Parathyroid adenoma (tissue), 2 donors: ENCODE data around the gene RPS6KA5.
"Not testable (repeated sequence)": the region's sequence is repeated elsewhere in the genome, so short reads cannot be mapped to it uniquely, and the experiment has no call there.

Experiments
- H2AFZ ChIP-seq: fragments of 300-600 bp; sonication (generic); one replicate; pipeline ENCODE4 v1.7.0; 2017; ENCODE audit warnings: antibody characterized with exemption, mild to moderate bottlenecking
- H3K27ac ChIP-seq: fragments of 300-600 bp; sonication (generic); one replicate; pipeline ENCODE4 v1.7.0; 2017
- H3K27me3 ChIP-seq: fragments of 300-600 bp; sonication (generic); one replicate; pipeline ENCODE4 v1.7.0; 2017; ENCODE audit warnings: low read length; ENCODE audit not compliant: control insufficient read depth, insufficient read depth
- H3K36me3 ChIP-seq: fragments of 300-600 bp; sonication (generic); one replicate; pipeline ENCODE4 v1.7.0; 2017; ENCODE audit warnings: low read length; ENCODE audit not compliant: control insufficient read depth, insufficient read depth
- H3K4me1 ChIP-seq: fragments of 300-600 bp; sonication (generic); one replicate; pipeline ENCODE4 v1.7.0; 2017; ENCODE audit warnings: control low read depth
- H3K4me2 ChIP-seq: fragments of 300-600 bp; sonication (generic); one replicate; pipeline ENCODE4 v1.7.0; 2017; ENCODE audit warnings: low read length
- H3K4me3 ChIP-seq: fragments of 300-600 bp; sonication (generic); one replicate; pipeline ENCODE4 v1.7.0; 2017; ENCODE audit warnings: low read depth, low read length
- H3K79me2 ChIP-seq: fragments of 300-600 bp; sonication (generic); one replicate; pipeline ENCODE4 v1.7.0; 2017; ENCODE audit warnings: control low read depth
- H3K9ac ChIP-seq: fragments of 300-600 bp; sonication (generic); one replicate; pipeline ENCODE4 v1.7.0; 2017; ENCODE audit warnings: mild to moderate bottlenecking
- H3K9me3 ChIP-seq: fragments of 300-600 bp; sonication (generic); one replicate; pipeline ENCODE4 v1.7.0; 2017; ENCODE audit warnings: low read length; ENCODE audit not compliant: control insufficient read depth
- TF ChIP-seq, protein P1 (sequence below): fragments of 300-600 bp; sonication (generic); IDR thresholded peaks from one replicate; pipeline ENCODE4 v1.7.0; 2017; ENCODE audit warnings: antibody characterized with exemption, mild to moderate bottlenecking
- donor health status: primary hyperparathyroidism.

Gene RPS6KA5

DNA sequence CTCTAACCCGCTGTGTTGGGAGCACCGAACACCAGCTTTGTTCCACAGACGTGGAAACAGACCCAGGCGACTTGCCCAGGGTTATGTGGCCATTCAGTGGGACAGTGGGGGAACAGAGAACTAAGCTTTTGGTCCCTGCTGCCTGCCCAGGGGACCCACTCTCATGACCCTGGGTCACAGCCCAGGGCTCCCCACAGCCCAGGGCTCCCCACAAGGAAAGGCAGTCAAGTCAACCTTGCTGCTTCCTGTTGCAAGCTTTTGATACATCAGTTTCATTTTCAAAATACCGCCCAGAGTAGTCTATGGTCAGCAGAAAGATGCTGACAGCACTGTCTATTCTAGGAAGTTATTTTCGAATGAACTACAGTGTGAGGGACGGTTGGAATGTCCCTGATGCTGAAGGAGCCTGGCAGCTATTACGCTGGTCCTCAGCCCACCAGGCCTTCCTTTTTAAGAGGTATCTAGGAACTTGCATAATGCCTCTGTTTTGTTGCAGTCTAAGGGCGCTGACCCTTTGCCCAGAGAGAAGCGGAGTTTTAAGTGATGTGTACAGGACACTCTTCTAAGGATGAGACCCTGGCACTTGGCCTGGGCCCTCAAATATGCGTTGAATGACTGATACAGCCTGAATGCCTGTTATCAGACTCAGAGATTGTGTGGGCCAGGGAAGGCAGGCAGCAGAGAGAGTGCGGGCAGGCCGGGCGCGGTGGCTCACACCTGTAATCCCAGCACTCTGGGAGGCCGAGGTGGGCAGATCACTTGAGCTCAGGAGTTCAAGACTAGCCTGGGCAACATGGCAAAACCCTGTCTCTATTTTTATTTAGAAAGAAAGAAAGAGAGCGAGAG lies 231.6 kb downstream of the RPS6KA5 start:
- Histone ChIP-seq H3K27me3 (no peaks in the 10 kb centered on the region), H3K4me2 (peak overlapping the region; percentile 86), H3K4me3 (peak overlapping the region; percentile 46), H3K36me3 (no peaks in the 10 kb centered on the region), H3K79me2 (no peaks in the 10 kb centered on the region), H3K9ac (no peak overlapping the region), H3K27ac (peak overlapping the region; percentile 32), H3K9me3 (no peaks in the 10 kb centered on the region), H2AFZ (peak overlapping the region; percentile 76), H3K4me1 (no peaks in the 10 kb centered on the region)
- TF ChIP-seq, protein P1, sequence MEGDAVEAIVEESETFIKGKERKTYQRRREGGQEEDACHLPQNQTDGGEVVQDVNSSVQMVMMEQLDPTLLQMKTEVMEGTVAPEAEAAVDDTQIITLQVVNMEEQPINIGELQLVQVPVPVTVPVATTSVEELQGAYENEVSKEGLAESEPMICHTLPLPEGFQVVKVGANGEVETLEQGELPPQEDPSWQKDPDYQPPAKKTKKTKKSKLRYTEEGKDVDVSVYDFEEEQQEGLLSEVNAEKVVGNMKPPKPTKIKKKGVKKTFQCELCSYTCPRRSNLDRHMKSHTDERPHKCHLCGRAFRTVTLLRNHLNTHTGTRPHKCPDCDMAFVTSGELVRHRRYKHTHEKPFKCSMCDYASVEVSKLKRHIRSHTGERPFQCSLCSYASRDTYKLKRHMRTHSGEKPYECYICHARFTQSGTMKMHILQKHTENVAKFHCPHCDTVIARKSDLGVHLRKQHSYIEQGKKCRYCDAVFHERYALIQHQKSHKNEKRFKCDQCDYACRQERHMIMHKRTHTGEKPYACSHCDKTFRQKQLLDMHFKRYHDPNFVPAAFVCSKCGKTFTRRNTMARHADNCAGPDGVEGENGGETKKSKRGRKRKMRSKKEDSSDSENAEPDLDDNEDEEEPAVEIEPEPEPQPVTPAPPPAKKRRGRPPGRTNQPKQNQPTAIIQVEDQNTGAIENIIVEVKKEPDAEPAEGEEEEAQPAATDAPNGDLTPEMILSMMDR: no peak

DNA sequence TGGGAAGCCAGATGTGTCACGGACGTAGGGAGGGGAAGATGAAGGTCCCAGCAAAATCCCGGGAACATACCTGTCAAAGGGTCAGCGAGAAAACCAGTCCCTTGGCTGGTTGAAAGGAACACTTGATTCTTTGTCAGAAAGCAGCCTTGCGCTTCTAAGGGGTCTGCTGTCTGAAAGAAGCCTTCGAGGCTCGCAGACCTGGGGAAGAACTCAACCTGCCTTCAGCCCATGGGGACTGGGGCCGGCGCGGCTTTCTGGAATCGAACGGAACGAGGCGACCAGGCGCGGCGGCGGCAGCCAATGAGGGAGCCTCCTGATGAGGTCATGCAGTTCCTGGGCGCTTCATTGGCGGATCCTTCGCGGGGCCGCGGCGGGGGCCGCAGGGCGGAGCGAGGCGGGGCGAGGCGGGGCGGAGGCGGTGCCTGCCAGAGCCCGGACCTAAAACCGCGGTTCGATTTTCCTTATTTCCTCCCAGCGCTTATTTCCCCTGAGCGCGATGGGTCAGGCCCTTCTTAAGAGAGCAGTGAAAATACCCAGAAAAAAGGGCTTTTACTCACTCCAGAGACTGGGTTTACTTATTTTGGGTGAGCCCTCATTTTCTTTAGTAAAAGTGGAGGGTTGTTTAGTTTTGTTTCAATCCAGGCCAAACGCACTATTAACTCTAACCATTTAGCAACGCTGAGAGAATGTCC lies 232.4 kb downstream of the RPS6KA5 start:
- H3K27me3 ChIP-seq: no peaks in the 10 kb centered on the region
- H3K9me3 ChIP-seq: no peaks in the 10 kb centered on the region
- peak overlapping the region; percentile 32 for H3K27ac ChIP-seq
- no peak overlapping the region for H3K9ac ChIP-seq
- TF ChIP-seq, protein P1: no peak
- peak overlapping the region; percentile 76 for H2AFZ ChIP-seq
- H3K4me3 ChIP-seq: peak overlapping the region; percentile 46
- peak overlapping the region; percentile 86 for H3K4me2 ChIP-seq
- H3K36me3 ChIP-seq: no peaks in the 10 kb centered on the region
- H3K79me2 ChIP-seq: no peaks in the 10 kb centered on the region
- no peaks in the 10 kb centered on the region for H3K4me1 ChIP-seq

DNA sequence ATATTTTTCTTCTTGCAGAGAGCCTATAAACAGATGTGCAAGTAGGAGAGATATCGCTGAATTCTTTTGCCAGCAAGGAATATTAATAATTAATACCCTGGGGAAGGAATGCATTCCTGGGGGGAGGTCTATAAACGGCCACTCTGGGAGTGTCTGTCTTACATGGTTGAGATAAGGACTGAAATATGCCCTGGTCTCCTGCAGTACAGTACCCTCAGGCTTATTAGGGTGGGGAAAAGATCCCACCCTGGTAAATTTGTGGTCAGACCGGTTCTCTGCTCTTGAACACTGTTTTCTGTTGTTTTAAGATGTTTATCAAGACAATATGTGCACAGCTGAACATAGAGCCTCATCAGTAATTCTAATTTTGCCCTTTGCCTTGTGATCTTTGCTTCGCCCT lies 236.9 kb downstream of the RPS6KA5 start:
- H3K27ac ChIP-seq, H3K79me2 ChIP-seq, H3K27me3 ChIP-seq, H3K4me3 ChIP-seq, H3K36me3 ChIP-seq, H3K9me3 ChIP-seq, H3K9ac ChIP-seq, H2AFZ ChIP-seq, H3K4me1 ChIP-seq, H3K4me2 ChIP-seq: not testable (repeated sequence)

DNA sequence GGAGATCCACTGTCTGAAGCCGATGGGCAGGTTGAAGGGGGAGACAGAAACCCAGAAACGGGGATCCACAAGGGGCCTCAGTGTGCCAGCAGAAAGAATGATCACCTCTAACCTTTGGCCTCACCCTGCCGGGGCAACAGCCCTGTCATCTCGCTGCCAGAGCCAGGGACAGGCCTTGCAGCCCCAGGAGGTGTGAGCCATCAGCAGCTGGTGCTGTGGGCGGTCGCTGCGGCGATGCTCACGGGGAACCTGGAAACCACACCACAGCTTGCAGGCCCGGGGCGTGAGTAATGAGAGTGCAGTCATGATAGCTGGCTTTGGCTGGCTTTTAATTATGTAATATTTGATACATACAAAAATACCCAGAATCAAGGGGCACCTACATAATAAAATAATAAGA lies 239.5 kb downstream of the RPS6KA5 start:
- no peaks in the 10 kb centered on the region for H3K36me3 ChIP-seq
- no peak overlapping the region for H3K27ac ChIP-seq
- no peak overlapping the region for H3K9ac ChIP-seq

More for the DNA sequence above, 239.5 kb downstream of the RPS6KA5 start:
- H3K4me2 ChIP-seq: no peak overlapping the region
- no peaks in the 10 kb centered on the region for H3K27me3 ChIP-seq
- no peak overlapping the region for H3K4me3 ChIP-seq
- H3K79me2 ChIP-seq: no peaks in the 10 kb centered on the region
- H3K4me1 ChIP-seq: peaks cover 3% of the 10 kb centered on the region
- no peaks in the 10 kb centered on the region for H3K9me3 ChIP-seq
- H2AFZ ChIP-seq: no peak overlapping the region
- TF ChIP-seq, protein P1: no peak
